Limb (tissue), 2 donors: ENCODE data around the gene COIL.
A peak's percentile ranks its signal among the peaks of the same experiment; 100 is the strongest.
"Not testable (repeated sequence)": the region's sequence is repeated elsewhere in the genome, so short reads cannot be mapped to it uniquely, and the experiment has no call there.

ENCODE experiments used
- DNase-seq, 2 donors: peaks; one replicate each; pipeline ENCODE4 v3.0.0-alpha.2; 2016; ENCODE audit errors: extremely low spot score in 2 of 2

The COIL gene

DNA sequence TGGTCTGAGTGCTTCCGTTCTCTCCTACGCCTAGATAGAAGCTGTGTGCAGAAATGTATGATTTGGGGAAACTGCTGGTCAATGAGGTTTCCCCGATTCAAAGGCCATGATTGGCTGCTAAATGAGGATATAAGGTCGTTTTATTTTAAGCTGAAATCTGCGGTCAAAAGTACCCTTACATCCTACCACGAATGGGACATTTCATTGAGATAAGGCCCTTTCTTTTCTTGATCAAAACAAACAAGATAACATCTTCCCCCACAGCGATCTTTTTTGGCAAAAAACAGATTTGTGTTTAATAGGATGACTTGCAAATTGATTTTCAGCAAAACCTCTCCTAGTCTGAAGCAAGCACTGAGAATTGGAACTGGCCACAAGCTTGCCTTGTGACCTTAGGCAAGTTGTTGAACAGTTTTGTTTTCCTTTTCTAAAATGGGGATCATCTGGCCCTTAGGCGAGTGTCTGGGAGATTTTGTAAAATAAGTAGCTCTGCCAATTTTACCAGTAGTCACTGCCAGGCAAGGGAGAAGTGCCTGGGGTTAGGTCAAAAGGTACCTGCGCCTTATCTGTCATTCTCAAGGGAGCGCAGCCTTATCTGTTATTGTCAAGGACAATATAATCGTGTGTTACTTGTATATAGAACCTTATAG lies 17.7 kb upstream of the COIL start:
- no peak for DNase-seq

DNA sequence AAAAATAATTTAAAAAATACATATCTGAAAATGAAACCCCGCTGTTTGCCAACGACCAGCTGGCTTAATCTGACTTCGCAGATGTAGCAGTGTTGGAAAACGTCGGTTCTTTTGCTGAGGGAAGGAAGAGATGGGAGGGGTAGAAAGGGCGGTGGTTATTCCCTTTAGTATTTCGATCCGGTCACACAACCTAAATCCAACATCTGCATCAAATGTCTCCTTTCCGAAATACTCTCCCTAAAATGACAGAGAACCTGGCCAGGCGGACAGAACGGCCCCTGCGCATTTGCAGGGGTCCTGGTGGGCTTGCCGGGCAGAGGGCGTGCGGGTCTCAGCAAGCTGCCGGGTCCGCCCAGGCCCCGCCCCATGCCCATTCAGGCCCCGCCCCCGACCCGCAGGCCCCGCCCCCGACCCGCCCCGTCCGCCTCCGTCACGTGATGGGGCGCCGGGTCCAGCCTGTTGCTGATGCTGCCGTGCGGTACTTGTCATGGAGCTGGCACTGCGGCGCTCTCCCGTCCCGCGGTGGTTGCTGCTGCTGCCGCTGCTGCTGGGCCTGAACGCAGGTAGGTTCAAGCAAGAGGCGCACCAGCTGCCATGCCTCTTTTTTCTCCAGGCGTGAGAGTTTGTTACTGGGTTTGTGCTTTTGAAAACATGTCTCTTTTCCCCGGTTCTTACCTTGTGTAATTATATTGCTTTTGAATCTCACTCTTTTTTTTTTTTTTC lies 17.0 kb upstream of the COIL start, which contains the start of gene SCPEP1:
Gene SCPEP1 (plus strand): TSS at position 459 of the 723 bp plus-strand sequence. CDS start 29 bp downstream, at position 488.
- DNase-seq = peak; percentile 78 to 95

DNA sequence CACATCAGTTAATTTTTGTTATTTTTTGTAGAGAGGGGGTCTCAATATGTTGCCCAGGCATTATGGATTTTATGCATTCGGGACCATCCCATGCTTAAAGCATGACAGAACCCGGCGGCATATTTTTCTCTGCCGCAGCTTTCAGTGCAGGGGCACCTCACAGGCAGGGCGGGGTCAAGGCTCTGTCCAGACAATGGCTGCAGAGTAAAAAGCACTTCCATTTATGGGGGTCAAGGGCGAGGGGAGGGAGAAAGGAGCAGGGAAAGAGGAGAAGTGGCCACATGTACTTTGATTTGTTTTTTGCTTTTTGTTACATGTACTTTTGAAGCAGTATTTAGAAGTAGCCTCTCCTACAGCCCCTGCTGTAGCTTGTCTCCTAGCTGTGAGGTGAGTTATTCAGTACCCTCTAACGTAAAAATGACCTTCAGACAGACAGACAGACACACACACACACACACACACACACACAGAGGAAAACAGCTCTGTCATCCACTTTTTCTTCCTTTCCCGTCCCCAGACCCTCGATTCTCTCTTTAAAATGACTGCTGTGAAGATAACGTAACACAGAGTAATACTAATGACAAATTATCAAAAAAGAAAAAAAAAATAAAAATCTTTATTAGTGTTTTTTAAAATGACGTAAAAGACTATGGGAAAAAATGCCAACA lies 16.2 kb upstream of the COIL start:
- no peak for DNase-seq

DNA sequence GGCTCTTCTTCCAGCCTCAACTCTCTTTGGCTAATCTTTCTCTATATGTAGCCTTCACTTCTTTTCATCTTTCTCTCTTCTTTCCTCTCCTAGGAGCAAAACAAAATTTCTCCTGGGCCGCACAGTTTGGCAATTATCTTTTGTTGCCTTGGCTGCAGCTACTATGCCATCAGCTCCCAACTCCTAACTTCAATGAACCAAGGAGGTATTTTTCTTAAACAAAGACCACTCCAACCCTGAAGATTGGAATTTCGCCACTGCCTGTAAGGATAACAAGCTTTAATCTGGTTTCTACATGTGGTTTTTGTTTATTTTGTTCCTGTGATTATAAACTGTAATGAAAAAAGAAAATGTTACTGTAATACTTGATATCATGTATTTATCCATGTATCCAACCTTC lies 14.8 kb upstream of the COIL start:
- no peak for DNase-seq

DNA sequence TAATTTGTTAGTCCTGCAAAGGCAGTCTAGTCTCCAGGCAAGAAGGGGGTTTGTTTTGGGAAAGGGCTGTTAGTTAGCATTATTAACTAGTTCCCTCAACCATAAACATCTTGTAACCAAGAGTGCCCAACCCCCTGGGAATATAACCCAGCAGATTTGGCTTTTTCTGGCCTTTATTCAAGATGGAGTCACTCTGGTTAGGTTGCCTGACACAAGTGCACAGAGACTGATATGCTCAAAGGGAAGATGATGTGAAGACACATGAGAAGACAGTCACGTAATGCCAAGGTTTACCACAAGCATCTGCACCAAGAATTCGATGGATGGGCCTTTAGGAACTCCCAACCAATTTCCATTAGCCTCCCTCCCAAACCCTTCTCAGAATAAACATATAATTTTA lies 13.2 kb upstream of the COIL start:
- DNase-seq = no peak

DNA sequence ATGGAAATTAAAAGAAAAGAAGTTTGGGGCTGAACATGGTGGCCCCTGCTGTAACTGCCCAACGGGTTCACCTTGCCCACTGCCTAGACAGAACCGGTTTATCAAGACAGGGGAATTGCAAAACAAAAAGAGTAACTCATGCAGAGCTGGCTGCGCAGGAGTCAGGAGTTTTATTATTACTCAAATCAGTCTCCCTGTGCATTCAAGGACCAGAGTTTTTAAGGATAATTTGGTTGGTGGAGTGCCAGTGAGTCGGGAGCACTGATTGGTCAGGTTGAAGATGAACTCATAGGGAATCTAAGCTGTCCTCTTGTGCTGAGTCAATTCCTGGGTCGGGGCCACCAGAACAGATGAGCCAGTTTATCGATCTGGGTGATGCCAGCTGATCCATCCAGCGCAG lies 12.7 kb upstream of the COIL start:
- DNase-seq = no peak

DNA sequence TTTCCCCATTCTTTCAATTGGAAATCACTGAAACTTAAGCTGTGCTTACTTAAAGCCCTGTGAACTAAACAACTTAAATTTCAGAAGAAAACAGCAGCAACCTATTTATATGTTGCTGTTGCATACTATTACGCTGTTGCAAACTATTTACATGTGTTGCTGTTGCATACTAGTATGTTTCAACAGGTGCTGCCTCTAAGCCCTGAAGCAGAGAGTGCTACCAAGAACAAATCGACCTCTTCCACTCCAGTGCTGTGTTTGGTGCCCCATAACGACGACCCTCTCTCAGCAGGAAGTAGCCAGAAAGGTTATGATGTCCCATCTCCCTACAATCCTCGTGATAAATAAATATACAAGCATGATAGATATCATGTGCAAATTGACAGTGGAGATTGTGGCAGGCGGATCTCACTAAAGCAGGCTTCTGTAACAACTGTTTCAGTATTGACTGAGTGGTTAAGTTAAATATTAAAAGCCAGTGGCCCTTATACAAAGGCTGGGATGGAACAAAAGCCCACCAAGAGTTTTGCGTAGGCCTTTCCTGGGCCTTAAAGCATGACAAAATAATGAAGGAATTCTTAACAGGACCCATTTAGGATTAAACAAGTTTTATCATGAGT lies 11.4 kb upstream of the COIL start:
- DNase-seq = no peak

DNA sequence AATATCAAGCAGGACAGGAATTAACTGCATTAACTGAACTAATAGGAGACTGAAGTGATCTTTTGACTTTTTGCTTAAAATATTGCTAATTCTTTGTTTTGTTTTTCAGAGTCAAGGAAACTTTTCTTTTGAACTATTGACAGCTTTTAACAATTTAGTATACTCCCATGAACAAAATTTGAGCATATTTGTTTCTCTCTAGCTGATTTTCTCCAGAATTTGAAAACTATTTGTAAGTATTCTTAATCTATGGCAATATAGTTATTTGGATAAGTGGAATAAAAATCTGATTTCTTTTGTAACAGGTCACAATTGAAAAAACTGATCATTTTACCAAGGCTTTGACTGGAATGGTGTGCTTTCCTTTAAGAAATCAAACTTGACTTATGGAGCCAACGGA lies 10.1 kb upstream of the COIL start:
- DNase-seq = no peak

DNA sequence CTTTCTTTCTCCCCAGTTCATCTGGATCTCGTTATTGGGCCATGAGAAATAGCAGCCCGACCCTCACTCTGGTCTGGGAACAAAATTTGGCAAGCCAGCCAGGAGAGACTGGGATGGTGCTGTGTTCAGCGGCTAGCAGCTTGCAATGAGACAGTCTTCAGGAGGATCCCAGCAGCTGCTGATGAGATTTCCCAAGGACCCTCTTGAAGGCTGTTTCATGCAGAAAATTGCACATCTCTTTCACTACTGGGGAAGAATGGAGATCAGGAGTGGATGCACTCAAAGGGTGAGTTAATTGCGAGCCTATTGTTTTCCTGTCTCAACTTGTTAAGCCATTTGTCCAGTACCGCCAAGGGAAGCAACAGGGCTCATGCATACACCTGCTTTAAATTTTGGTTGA lies 5.5 kb upstream of the COIL start:
- DNase-seq = no peak

DNA sequence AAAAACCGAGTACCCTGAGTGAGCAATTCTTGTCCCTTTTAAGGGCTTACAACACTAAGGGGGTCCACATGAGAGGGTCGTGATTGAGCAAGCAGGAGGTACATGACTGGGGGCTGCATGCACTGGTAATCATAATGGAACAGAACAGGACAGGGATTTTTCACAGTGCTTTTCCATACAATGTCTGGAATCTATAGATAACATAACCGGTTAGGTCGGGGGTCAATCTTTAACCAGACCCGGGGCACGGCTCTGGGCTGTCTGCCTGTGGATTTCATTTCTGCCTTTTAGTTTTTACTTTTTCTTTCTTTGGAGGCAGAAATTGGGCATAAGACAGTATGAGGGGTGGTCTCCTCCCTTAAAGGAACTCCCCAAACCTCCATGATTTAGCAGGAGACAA lies 4.8 kb upstream of the COIL start:
- DNase-seq = not testable (repeated sequence)

DNA sequence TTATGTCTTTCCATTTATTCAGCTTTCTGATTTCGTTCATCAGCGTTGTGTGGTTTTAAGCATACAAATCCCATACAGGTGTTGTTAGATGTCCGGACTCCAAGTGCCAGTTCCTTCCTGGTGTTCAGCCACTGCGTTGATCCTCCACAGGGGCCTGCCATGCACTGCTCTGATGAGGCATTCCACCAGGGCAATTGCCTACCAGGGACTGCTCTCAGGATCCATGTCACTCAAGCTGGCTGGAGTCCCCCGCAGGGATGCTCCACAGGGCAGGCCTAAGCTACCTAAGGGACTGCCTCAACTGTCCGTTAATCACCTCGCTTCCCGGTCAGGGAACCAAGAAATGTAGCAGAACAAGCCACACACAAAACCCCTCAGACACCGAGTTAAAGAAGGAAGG lies 4.4 kb upstream of the COIL start:
- DNase-seq = not testable (repeated sequence)

DNA sequence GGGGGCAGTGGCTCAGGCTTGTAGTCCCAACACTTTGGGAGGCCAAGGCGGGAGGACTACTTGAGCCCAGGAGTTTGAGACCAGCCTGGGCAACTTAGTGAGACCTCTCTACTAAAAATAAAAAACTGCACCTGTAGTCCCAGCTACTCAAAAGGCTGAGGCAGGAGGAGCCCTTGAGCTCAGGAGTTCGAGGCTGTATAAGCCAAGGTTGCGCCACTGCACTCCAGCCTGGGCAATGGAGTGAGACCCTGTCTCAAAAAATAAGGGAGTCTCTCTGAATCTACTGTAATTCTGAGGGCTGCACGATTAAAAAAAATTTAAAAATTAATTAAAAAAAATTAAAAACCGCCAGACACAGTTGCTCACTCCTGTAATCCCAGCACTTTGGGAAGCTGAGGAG lies 3.9 kb downstream of the COIL start:
- DNase-seq = no peak

DNA sequence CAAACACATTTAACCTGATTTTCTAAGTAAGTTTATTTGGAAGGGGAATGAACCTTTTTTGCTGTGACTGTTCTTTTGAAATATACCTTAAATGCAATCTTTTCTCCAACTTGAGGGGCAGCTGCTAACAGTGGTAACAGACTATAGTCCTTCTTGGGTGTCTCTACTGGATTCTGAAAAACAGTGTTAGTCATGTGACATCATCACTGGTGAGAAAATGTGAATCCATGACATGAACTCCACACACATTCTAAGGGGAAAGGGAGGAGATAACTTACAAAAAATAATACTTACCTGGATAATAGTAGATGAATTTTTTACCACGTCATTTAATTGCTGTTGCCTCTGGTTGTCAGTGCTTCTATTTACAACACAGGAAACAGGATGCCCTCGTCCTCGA lies 11.3 kb downstream of the COIL start:
- DNase-seq = no peak

DNA sequence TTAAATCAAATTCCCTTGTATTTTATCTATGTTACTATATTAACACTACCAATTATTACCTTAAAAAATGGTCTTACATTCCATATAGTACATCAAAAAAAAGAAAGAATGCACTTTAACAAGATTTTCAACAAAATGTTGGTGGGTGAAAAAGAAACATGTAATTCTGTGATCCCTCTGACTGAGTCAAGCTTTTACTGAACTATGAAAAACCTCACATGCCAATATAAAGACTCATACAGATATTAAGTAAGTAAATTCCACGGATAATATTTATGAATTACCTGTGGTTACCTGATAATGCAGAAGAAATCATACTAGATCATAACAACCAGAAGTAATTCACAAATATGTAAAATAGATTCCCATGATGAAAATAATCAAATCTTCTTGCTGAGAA lies 12.4 kb downstream of the COIL start:
- DNase-seq = no peak

DNA sequence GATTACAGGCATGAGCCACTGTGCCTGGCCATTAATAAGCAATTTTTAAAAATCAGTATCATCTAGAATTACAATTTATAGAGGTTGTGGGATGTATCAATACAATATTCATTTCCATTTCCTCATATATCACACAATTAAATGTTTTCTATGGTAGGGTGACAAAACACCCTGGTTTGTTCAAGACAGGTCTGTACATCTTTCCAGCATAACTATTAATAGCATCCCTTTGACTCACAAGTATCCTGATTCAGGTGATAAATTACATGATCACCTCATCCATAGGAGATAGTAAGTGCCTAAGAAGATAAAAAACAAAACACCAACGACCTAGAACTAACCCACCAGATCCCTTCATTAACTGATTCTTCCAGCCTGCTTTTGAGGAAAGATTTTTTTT lies 13.1 kb downstream of the COIL start:
- DNase-seq = no peak

DNA sequence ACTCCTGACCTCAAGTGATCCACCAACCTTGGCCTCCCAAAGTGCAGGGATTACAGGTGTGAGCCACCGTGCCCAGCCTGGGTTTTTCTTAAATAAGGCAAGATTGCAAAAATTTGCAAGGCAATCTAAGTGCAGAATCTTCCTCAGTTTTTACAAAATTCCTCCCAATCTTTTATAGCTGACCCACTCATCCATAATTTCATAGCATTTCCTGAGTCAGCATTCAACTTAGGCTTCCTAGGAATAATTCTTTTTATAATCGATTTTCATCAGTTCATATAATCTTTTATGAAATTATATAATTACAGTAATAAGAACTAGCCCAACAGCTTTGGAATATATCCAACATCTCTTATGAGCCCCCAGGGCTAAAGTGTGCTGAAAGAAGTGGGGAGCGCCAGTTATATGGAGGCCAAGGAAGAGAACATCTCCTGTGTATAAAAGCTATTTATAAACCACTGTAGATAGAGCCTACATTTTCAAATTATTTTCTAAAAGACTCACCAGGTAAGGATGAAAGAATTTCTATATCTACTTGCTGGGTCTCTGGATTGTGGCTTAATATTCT lies 14.8 kb downstream of the COIL start:
- DNase-seq = no peak

DNA sequence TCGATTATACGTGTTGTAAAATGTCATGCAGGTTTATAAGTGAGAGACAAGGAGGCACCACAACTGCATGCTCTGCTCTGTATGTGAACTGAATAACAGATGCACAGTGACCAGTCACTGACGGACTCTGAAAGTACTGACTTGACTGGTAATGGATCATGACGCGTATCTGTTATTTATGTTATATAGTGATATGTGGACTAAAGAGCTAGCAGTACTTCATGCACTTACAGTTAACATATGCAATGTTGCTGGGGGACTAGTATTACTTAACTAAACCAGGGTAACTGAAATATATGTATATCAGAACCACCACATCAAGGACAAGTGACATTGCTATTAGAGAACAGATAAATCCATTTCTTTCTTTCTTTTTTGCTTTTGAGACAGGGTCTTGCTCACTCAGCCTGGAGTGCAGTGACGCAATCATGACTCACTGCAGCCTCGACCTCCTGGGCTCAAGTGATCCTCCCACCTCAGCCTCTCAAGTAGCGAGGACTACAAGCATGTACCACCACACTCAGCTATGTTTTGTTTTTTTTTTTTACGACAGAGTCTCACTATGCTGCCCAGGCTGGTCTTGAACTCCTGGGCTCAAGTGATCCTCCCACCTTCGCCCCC lies 17.2 kb downstream of the COIL start:
- no peak for DNase-seq

DNA sequence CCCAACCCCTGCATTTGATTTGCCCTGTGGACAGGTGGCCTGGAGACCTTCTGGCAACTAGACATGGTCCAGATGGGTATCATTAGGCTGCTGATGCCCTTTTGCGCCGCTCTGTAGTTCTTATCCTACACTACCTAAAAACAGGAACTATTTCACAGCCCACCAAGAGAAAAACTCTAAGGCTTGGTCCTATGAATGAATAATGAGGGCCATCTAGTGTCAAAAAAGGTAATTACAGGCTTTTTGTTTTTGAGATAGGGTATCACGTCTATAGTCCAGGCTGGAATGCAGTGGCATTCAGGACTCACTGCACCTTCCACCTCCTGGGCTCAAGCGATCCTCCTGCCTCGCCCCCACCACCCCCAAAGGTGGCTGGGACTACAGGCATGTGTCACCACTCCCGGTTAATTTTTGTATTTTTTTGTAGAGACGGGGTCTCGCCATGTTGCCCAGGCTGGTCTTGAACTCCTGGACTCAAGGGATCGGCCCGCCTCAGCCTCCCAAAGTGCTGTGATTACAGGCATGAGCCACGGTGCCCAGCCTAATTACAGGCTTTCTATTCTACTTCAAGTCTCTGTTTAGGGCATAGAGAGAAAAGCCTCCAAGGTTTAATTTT lies 20.9 kb downstream of the COIL start:
- DNase-seq = peak in 1 of 2 donors; percentile 54

DNA sequence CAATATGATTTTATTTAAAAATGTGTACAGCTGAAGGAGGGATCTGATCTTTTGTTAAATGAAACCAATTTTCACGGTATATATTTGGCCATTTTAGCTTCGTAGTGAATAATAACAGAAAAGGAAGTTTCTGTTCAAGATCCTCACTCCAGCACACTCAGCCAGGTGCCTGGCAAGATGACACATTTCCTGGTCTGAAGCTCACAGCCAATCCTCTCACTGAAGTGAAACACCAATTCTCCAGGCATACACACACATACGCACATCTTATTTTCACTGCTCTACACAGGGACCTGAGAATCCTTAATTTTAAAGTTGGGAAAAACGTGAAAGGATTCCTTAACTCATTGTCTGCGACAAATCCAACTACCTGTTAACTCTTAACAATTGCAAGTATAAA lies 22.6 kb downstream of the COIL start:
- DNase-seq = not testable (repeated sequence)

DNA sequence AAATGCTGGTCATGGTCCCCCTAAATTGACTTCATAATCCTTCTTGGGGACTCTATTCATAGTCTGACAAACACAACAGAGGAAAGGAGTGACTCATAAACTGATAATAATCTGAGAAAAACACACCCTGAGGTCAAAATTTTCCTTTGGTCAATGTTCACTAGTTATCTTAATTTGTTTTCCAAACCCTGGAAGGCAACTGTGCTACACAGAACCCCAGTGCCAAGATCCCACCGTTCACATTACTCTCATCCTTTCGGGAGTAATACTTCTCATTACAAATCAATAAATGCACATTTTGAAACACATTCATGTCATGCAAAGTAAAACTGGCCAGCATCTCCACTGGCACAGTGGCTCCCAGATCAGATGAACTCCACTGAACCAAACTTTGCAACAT lies 23.2 kb downstream of the COIL start:
- DNase-seq = no peak

DNA sequence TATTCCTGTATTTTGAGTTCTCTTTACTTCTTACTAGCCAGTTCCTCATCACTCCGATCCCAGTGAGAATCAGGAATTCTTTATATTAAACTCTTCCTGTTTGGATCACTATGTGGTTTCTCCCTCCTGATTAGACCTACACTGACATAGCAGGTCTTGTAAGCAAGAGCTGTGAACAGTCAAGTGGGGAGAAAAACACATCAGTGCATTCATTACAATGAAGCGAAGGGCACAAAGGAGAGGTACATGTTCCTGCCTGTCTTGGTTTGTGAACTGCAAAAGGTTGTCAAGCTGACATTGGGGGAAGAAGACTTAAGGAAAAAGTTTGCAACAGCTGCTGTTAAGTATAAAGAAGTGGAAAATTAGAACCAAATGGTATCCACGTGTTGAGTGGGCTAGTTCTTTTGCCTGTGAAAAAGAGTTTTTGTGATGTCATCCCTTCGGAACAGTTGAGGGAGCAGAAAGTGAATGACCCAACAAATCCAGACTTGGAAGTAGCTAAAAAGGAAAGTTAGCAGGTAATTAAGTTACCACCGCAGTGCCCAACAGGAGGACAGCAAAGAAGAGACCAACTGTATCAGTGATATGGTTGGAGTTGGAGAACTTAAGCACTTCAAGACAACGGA lies 24.0 kb downstream of the COIL start:
- no peak for DNase-seq
